GM12878 (cell line): ENCODE data around the gene CAPN1. TPM values are rescaled to one million over a fixed set of nuclear protein-coding genes. Genes with fewer than 3 reads are reported as not detected.
A peak's percentile ranks its signal among the peaks of the same experiment; 100 is the strongest.

Experiments
- CEBPB ChIP-seq, 2 experiments: fragments of 150-350 bp in 1 of 2; IDR thresholded peaks; 2 replicates each; pipeline ENCODE4 v1.6.1; 2012 to 2014; ENCODE audit warnings: low read depth in 2 of 2, low read length in 2 of 2, borderline replicate concordance in 1 of 2, inconsistent platforms in 1 of 2
- EED ChIP-seq: sonication (generic); IDR thresholded peaks from 2 replicates; pipeline ENCODE4 v1.6.1; 2016; ENCODE audit warnings: antibody characterized with exemption, low read depth
- GATAD2B ChIP-seq: fragments of 450-650 bp; conservative IDR thresholded peaks from 2 replicates; pipeline ENCODE4 v1.6.1; 2017; ENCODE audit warnings: low read depth, mild to moderate bottlenecking, moderate library complexity
- IKZF1 ChIP-seq: fragments of 450-650 bp; conservative IDR thresholded peaks from 2 replicates; pipeline ENCODE4 v1.6.1; 2017; ENCODE audit warnings: antibody characterized with exemption, mild to moderate bottlenecking
- NFYA ChIP-seq: IDR thresholded peaks from 2 replicates; pipeline ENCODE4 v1.6.1; 2011; ENCODE audit warnings: low read depth, mild to moderate bottlenecking, low read length, improper control_type of control experiment, borderline replicate concordance
- RAD21 ChIP-seq: IDR thresholded peaks from 2 replicates; pipeline ENCODE4 v1.6.1; 2011; ENCODE audit warnings: mild to moderate bottlenecking, low read depth, low read length, moderate library complexity; ENCODE audit not compliant: insufficient read depth
- SPI1 ChIP-seq: IDR thresholded peaks from 2 replicates; pipeline ENCODE4 v1.6.1; 2011; ENCODE audit warnings: low read depth, mild to moderate bottlenecking, low read length, moderate library complexity, borderline replicate concordance; ENCODE audit not compliant: insufficient read depth
- SUPT20H ChIP-seq: IDR thresholded peaks from 2 replicates; pipeline ENCODE4 v1.6.1; 2011; ENCODE audit warnings: low read depth, mild to moderate bottlenecking, low read length, moderate library complexity, borderline replicate concordance; ENCODE audit not compliant: control insufficient read depth
- TCF3 ChIP-seq: IDR thresholded peaks from 2 replicates; pipeline ENCODE4 v1.6.1; 2012; ENCODE audit warnings: low read depth, mild to moderate bottlenecking, low read length, borderline replicate concordance; ENCODE audit not compliant: insufficient read depth
- polyA plus RNA-seq, 11 experiments: library from polyadenylated mRNA; depleted of rRNA in 4 of 11; unstranded in 6 of 11; stranded (reverse) in 5 of 11; fragments of >200 nt; fragmentation: Nextera tagmentation in 4 of 11; fragmentation: Illumina TruSeq in 1 of 11; extraction: Ambion mirVana in 4 of 11; extraction: Trizol in 1 of 11; gene quantifications; 1 replicate in 1 of 11; 2 replicates in 10 of 11; pipeline versions ENCODE4 v1.2.1 to v1.2.3, GENCODE V29; 2011 to 2016; ENCODE audit warnings: inconsistent platforms in 2 of 11, missing spikeins in 2 of 11, low read depth in 1 of 11
- total RNA-seq, 4 experiments: library from RNA; depleted of rRNA in 3 of 4; stranded (reverse); fragments of >200 nt in 3 of 4; fragmentation: Illumina TruSeq in 1 of 4; extraction: Trizol in 1 of 4; gene quantifications; 2 replicates each; pipeline versions ENCODE4 v1.2.1 to v1.2.3, GENCODE V29; 2013 to 2021
- TF ChIP-seq, protein P1 (sequence below): fragments of 450-650 bp; IDR thresholded peaks from 2 replicates; pipeline ENCODE4 v1.6.1; 2017; ENCODE audit warnings: antibody characterized with exemption, mild to moderate bottlenecking, moderate library complexity
- TF ChIP-seq, protein P2 (sequence below): fragments of 450-650 bp; IDR thresholded peaks from 2 replicates; pipeline ENCODE4 v1.6.1; 2017; ENCODE audit warnings: mild to moderate bottlenecking
- TF ChIP-seq, protein P3 (sequence below): fragments of 450-650 bp; IDR thresholded peaks from 2 replicates; pipeline ENCODE4 v1.6.1; 2017; ENCODE audit warnings: mild to moderate bottlenecking, moderate library complexity
- TF ChIP-seq, protein P4 (sequence below): IDR thresholded peaks from 2 replicates; pipeline ENCODE4 v1.6.1; 2012; ENCODE audit warnings: low read length, inconsistent platforms
- TF ChIP-seq, protein P5 (sequence below): IDR thresholded peaks from 2 replicates; pipeline ENCODE4 v1.6.1; 2012; ENCODE audit warnings: mild to moderate bottlenecking, low read depth, low read length

CAPN1 gene
- total and polyA plus RNA-seq, 10 of the 15 experiments (the other 5 are each of a cell fraction or from before 2014, with no cell fraction given) = 2.2 to 167 (median 77.3) TPM

DNA sequence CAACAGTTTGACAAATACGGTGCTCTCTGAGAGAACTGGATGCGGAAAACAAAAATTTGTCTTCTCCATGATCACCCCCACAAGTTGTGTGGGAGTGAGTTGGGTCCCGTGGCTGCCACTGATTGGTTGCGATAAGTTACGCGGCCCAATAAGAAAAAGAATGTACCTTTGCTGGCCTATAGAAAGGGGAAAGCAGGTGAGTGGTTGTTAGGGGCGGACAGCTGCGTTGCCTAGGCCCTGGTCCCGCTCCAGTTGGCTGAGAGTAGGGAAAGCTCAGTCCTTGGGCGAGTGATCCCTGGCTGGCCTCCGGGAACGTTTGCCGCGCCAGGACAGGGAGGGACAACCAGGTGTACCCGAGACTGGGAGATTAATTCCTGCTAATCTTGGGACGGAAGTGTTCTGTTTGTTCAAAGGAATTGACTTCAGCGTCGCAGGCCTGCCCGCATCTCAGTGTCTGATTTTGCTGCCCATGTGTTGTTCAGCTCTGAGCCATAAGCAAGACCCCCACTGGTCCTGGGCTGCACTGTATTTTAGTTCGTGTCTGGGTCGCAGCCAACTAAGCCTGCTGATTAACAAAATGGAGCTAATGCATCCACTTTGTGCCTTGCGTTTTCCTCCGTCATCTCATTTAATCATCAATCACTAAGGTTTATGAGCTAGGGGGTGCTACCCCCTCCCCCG, 46.6 kb upstream of the CAPN1 start (continued):
- peak; percentile 76 for TF ChIP-seq EED
- no peak for TF ChIP-seq SUPT20H
- peak; percentile 78 for TF ChIP-seq IKZF1
- TF ChIP-seq TCF3 = no peak
- TF ChIP-seq SPI1 = no peak
- TF ChIP-seq GATAD2B = no peak
- TF ChIP-seq, protein P1, sequence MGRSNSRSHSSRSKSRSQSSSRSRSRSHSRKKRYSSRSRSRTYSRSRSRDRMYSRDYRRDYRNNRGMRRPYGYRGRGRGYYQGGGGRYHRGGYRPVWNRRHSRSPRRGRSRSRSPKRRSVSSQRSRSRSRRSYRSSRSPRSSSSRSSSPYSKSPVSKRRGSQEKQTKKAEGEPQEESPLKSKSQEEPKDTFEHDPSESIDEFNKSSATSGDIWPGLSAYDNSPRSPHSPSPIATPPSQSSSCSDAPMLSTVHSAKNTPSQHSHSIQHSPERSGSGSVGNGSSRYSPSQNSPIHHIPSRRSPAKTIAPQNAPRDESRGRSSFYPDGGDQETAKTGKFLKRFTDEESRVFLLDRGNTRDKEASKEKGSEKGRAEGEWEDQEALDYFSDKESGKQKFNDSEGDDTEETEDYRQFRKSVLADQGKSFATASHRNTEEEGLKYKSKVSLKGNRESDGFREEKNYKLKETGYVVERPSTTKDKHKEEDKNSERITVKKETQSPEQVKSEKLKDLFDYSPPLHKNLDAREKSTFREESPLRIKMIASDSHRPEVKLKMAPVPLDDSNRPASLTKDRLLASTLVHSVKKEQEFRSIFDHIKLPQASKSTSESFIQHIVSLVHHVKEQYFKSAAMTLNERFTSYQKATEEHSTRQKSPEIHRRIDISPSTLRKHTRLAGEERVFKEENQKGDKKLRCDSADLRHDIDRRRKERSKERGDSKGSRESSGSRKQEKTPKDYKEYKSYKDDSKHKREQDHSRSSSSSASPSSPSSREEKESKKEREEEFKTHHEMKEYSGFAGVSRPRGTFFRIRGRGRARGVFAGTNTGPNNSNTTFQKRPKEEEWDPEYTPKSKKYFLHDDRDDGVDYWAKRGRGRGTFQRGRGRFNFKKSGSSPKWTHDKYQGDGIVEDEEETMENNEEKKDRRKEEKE = no peak
- TF ChIP-seq CEBPB (IDR thresholded peaks at IDR 0.05; ENCODE audit: borderline replicate concordance in 1 of 2, low read depth in 2 of 2, low read length in 2 of 2) = no peak
- TF ChIP-seq, protein P2, sequence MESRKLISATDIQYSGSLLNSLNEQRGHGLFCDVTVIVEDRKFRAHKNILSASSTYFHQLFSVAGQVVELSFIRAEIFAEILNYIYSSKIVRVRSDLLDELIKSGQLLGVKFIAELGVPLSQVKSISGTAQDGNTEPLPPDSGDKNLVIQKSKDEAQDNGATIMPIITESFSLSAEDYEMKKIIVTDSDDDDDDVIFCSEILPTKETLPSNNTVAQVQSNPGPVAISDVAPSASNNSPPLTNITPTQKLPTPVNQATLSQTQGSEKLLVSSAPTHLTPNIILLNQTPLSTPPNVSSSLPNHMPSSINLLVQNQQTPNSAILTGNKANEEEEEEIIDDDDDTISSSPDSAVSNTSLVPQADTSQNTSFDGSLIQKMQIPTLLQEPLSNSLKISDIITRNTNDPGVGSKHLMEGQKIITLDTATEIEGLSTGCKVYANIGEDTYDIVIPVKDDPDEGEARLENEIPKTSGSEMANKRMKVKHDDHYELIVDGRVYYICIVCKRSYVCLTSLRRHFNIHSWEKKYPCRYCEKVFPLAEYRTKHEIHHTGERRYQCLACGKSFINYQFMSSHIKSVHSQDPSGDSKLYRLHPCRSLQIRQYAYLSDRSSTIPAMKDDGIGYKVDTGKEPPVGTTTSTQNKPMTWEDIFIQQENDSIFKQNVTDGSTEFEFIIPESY = no peak
- no peak for TF ChIP-seq RAD21
- TF ChIP-seq, protein P3, sequence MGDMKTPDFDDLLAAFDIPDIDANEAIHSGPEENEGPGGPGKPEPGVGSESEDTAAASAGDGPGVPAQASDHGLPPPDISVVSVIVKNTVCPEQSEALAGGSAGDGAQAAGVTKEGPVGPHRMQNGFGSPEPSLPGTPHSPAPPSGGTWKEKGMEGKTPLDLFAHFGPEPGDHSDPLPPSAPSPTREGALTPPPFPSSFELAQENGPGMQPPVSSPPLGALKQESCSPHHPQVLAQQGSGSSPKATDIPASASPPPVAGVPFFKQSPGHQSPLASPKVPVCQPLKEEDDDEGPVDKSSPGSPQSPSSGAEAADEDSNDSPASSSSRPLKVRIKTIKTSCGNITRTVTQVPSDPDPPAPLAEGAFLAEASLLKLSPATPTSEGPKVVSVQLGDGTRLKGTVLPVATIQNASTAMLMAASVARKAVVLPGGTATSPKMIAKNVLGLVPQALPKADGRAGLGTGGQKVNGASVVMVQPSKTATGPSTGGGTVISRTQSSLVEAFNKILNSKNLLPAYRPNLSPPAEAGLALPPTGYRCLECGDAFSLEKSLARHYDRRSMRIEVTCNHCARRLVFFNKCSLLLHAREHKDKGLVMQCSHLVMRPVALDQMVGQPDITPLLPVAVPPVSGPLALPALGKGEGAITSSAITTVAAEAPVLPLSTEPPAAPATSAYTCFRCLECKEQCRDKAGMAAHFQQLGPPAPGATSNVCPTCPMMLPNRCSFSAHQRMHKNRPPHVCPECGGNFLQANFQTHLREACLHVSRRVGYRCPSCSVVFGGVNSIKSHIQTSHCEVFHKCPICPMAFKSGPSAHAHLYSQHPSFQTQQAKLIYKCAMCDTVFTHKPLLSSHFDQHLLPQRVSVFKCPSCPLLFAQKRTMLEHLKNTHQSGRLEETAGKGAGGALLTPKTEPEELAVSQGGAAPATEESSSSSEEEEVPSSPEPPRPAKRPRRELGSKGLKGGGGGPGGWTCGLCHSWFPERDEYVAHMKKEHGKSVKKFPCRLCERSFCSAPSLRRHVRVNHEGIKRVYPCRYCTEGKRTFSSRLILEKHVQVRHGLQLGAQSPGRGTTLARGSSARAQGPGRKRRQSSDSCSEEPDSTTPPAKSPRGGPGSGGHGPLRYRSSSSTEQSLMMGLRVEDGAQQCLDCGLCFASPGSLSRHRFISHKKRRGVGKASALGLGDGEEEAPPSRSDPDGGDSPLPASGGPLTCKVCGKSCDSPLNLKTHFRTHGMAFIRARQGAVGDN = no peak; the same call in 1 of the 2 replicates
- TF ChIP-seq, protein P4, sequence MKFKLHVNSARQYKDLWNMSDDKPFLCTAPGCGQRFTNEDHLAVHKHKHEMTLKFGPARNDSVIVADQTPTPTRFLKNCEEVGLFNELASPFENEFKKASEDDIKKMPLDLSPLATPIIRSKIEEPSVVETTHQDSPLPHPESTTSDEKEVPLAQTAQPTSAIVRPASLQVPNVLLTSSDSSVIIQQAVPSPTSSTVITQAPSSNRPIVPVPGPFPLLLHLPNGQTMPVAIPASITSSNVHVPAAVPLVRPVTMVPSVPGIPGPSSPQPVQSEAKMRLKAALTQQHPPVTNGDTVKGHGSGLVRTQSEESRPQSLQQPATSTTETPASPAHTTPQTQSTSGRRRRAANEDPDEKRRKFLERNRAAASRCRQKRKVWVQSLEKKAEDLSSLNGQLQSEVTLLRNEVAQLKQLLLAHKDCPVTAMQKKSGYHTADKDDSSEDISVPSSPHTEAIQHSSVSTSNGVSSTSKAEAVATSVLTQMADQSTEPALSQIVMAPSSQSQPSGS = no peak
- peak; percentile 33; the same call in 1 of the 2 replicates for TF ChIP-seq NFYA
- TF ChIP-seq, protein P5, sequence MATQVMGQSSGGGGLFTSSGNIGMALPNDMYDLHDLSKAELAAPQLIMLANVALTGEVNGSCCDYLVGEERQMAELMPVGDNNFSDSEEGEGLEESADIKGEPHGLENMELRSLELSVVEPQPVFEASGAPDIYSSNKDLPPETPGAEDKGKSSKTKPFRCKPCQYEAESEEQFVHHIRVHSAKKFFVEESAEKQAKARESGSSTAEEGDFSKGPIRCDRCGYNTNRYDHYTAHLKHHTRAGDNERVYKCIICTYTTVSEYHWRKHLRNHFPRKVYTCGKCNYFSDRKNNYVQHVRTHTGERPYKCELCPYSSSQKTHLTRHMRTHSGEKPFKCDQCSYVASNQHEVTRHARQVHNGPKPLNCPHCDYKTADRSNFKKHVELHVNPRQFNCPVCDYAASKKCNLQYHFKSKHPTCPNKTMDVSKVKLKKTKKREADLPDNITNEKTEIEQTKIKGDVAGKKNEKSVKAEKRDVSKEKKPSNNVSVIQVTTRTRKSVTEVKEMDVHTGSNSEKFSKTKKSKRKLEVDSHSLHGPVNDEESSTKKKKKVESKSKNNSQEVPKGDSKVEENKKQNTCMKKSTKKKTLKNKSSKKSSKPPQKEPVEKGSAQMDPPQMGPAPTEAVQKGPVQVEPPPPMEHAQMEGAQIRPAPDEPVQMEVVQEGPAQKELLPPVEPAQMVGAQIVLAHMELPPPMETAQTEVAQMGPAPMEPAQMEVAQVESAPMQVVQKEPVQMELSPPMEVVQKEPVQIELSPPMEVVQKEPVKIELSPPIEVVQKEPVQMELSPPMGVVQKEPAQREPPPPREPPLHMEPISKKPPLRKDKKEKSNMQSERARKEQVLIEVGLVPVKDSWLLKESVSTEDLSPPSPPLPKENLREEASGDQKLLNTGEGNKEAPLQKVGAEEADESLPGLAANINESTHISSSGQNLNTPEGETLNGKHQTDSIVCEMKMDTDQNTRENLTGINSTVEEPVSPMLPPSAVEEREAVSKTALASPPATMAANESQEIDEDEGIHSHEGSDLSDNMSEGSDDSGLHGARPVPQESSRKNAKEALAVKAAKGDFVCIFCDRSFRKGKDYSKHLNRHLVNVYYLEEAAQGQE = no peak
